ENCODE data around the gene PLAC8.
"Not testable (repeated sequence)": the region's sequence is repeated elsewhere in the genome, so short reads cannot be mapped to it uniquely, and the experiment has no call there.

DNA sequence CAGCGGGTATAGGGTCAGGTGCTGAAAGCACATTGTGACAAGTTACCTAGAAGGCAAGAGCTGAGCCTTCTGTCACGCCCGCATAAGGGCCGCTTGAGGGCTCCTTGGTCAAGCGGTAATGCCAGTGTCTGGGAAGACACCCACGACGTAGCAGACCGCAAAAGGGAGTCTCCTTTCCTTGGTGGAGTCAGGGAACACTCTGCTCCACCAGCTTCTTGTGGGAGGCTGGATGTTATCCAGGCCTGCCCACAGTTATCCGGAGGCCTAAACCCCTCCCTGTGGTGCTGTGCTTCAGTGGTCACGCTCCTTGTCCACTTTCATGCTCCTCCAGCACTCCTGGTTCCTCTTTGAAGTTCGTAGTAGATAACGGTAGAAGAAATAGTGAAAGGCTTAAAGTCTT lies 29.6 kb downstream of the PLAC8 start:
- TF ChIP-seq, protein P1, sequence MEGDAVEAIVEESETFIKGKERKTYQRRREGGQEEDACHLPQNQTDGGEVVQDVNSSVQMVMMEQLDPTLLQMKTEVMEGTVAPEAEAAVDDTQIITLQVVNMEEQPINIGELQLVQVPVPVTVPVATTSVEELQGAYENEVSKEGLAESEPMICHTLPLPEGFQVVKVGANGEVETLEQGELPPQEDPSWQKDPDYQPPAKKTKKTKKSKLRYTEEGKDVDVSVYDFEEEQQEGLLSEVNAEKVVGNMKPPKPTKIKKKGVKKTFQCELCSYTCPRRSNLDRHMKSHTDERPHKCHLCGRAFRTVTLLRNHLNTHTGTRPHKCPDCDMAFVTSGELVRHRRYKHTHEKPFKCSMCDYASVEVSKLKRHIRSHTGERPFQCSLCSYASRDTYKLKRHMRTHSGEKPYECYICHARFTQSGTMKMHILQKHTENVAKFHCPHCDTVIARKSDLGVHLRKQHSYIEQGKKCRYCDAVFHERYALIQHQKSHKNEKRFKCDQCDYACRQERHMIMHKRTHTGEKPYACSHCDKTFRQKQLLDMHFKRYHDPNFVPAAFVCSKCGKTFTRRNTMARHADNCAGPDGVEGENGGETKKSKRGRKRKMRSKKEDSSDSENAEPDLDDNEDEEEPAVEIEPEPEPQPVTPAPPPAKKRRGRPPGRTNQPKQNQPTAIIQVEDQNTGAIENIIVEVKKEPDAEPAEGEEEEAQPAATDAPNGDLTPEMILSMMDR (IDR thresholded peaks at IDR 0.05): not testable (repeated sequence)
- TF ChIP-seq EP300 (IDR thresholded peaks at IDR 0.05): not testable (repeated sequence)

All from upper lobe of left lung (tissue), 4 donors.